ENCODE data around the gene JAK1.

JAK1 gene

DNA sequence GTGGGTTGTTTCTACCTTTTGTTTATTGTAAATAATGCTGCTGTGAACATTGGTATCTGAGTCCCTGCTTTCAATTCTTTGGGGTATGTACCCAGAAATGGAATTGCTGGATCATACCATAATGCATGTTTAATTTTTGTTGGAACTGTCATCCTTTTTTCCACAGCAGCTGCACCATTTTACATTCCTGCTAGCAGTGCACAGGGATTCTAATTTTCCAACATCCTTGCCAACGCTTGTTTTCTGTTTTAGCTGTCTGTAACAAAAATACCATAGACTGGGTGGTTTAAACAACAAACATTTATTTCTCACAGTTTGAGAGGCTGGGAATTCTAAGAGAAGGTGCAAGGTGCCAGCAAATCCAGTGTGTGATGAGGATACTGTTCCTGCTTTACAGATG is 156.3 kb downstream of the JAK1 start:
- Histone ChIP-seq H3K9ac (ENCODE audit: low read depth, low read length) (no peak overlapping the region), H3K4me3 (ENCODE audit: low read depth, low read length) (no peak overlapping the region), H3K9me3 (ENCODE audit: control insufficient read depth, insufficient read depth, low read length) (no peaks in the 10 kb centered on the region), H3K4me1 (ENCODE audit: control insufficient read depth, insufficient read depth, low read length) (no peaks in the 10 kb centered on the region), H3K27me3 (ENCODE audit: control insufficient read depth, insufficient read depth, low read length) (no peaks in the 10 kb centered on the region), H3K36me3 (ENCODE audit: control insufficient read depth, insufficient read depth, low read length) (no peaks in the 10 kb centered on the region)

DNA sequence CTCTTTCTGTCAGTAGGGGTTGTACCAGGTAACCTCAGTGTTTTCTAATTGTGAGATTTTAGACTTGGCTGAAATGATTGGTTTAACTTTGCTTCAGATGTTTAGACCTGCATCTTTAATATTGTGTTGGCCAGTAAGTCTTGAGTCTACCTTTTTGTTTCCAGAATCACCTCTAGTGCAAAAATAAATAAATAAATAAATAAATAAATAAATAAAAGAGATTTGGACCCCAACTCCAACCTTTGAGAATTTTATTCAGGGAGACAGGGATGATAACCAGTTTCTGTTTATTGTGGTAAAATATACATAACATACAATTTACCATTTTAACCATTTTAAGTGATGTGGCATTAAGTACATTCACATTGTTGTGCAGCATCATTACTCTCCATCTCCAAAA is 157.0 kb downstream of the JAK1 start:
- H3K4me3 ChIP-seq (ENCODE audit: low read depth, low read length), result no peak overlapping the region
- no peaks in the 10 kb centered on the region for H3K27me3 ChIP-seq (ENCODE audit: control insufficient read depth, insufficient read depth, low read length)
- no peaks in the 10 kb centered on the region for H3K9me3 ChIP-seq (ENCODE audit: control insufficient read depth, insufficient read depth, low read length)
- H3K4me1 ChIP-seq (ENCODE audit: control insufficient read depth, insufficient read depth, low read length), result no peaks in the 10 kb centered on the region
- H3K9ac ChIP-seq (ENCODE audit: low read depth, low read length), result no peak overlapping the region
- no peaks in the 10 kb centered on the region for H3K36me3 ChIP-seq (ENCODE audit: control insufficient read depth, insufficient read depth, low read length)

DNA sequence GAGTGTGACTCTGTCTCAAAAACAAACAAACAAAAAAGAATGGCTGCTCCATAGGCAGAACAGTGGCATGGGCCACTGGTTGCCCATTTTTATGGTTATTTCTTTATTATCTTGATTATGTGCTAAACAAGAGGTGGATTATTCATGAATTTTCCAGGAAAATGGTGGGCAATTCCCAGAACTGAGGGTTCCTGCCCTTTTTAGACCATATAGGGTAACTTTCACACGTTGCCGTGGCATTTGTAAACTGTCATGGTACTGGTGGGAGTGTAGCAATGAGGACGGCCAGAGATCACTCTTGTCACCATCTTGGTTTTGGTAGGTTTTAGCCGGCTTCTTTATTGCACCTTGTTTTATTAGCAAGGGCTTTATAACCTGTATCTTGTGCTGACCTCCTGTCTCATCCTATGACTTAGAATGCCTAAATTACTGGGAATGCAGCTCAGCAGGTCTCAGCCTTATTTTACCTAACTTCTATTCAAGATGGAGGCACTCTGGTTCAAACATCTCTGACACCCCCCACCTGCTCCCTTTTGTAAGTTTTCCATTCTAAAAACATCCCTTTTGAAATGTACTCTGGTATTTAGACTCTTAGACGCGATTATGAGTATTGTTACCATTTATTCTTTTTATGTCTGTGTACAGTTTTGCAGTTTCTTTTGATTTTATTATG is 164.4 kb downstream of the JAK1 start:
- Histone ChIP-seq H3K9me3 (ENCODE audit: control insufficient read depth, insufficient read depth, low read length) (no peaks in the 10 kb centered on the region), H3K9ac (ENCODE audit: low read depth, low read length) (no peak overlapping the region), H3K4me3 (ENCODE audit: low read depth, low read length) (no peak overlapping the region), H3K4me1 (ENCODE audit: control insufficient read depth, insufficient read depth, low read length) (no peaks in the 10 kb centered on the region), H3K27me3 (ENCODE audit: control insufficient read depth, insufficient read depth, low read length) (no peaks in the 10 kb centered on the region), H3K36me3 (ENCODE audit: control insufficient read depth, insufficient read depth, low read length) (no peaks in the 10 kb centered on the region)

DNA sequence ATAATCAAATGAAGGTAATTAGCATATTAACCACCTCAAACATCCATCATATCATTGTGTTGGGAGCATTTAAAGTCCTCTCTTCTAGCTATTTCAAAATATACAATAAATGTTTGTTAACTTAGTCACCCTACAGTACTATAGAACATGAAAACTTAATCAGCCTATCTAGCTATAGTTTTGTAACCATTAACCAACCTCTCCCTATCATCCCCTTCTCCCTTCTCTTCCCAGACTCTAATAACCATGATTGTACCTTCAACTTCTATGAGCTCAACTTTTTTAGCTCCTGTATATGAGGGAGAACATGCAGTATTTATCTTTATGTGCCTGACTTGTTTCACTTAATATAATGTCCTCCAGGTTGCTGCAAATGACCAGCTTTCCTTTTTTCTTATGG is 167.5 kb downstream of the JAK1 start:
- H3K4me3 ChIP-seq (ENCODE audit: low read depth, low read length), result no peak overlapping the region
- H3K9ac ChIP-seq (ENCODE audit: low read depth, low read length), result no peak overlapping the region
- no peaks in the 10 kb centered on the region for H3K9me3 ChIP-seq (ENCODE audit: control insufficient read depth, insufficient read depth, low read length)
- no peaks in the 10 kb centered on the region for H3K36me3 ChIP-seq (ENCODE audit: control insufficient read depth, insufficient read depth, low read length)
- H3K27me3 ChIP-seq (ENCODE audit: control insufficient read depth, insufficient read depth, low read length), result no peaks in the 10 kb centered on the region
- no peaks in the 10 kb centered on the region for H3K4me1 ChIP-seq (ENCODE audit: control insufficient read depth, insufficient read depth, low read length)

DNA sequence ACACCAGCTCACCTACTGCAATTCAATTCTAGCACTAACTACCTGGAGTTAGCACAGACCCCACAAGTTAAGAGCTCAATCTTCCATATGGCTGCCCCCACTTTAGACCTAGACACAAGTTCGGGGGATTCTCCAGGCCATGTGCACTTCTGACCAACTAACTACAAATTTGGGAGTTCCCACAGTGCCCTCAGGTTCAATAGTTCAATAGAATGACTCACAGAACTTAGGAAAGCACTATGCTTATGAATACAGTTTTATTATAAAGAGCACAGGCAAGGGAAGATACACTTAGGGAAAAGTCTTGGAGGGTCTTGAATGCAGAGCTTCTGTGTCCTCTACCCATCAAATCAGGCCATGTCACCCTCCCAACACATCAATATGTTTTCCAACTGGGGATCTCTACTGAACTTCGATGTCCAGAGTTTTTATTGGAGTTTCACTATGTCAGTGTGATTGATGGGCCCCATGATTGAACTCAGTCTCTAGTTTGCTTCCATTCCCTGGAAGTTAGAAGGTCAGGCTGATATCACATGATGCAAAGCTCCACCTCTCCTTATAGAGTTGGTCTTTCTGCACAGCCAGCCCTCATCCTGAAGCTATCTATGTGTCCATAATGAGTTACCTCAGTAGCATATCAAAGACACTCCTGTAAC is 175.4 kb downstream of the JAK1 start:
- Histone ChIP-seq H3K9me3 (ENCODE audit: control insufficient read depth, insufficient read depth, low read length) (peaks cover 6% of the 10 kb centered on the region), H3K9ac (ENCODE audit: low read depth, low read length) (no peak overlapping the region), H3K4me1 (ENCODE audit: control insufficient read depth, insufficient read depth, low read length) (no peaks in the 10 kb centered on the region), H3K27me3 (ENCODE audit: control insufficient read depth, insufficient read depth, low read length) (no peaks in the 10 kb centered on the region), H3K4me3 (ENCODE audit: low read depth, low read length) (no peak overlapping the region), H3K36me3 (ENCODE audit: control insufficient read depth, insufficient read depth, low read length) (peaks cover 4% of the 10 kb centered on the region)

All from iPS-15b (cell line).